IPS DF 6.9 (cell line): ENCODE results near the gene VPS4A.

ENCODE experiments used
- DNase-seq: peaks from one replicate; pipeline ENCODE4 v3.0.0-alpha.2; 2013; ENCODE audit warnings: low read depth, low spot score
- H3K27ac ChIP-seq: one replicate; pipeline ENCODE4 v1.5.1; 2013; ENCODE audit warnings: low read length, control low read depth
- H3K27me3 ChIP-seq: 2 replicates; pipeline ENCODE4 v1.6.1; 2013; ENCODE audit warnings: mild to moderate bottlenecking, low read length; ENCODE audit not compliant: control insufficient read depth, insufficient read depth
- H3K36me3 ChIP-seq: 2 replicates; pipeline ENCODE4 v1.6.1; 2013; ENCODE audit warnings: low read length; ENCODE audit not compliant: control insufficient read depth, insufficient read depth
- H3K4me1 ChIP-seq: 2 replicates; pipeline ENCODE4 v1.6.1; 2013; ENCODE audit warnings: low read length; ENCODE audit not compliant: control insufficient read depth, insufficient read depth
- H3K4me3 ChIP-seq: 2 replicates; pipeline ENCODE4 v1.5.1; 2013; ENCODE audit warnings: mild to moderate bottlenecking, low read length
- H3K9me3 ChIP-seq: 2 replicates; pipeline ENCODE4 v1.6.1; 2013; ENCODE audit warnings: low read length, inconsistent platforms; ENCODE audit not compliant: control insufficient read depth, insufficient read depth
- WGBS: extraction: QIAGEN DNeasy Blood & Tissue Kit; methylation state at CpG from one replicate; pipeline ENCODE4 v1.1.7; 2013; ENCODE audit warnings: mixed read lengths, missing lambda C conversion rate; ENCODE audit not compliant: insufficient read length, insufficient coverage; 5-methylcytosine and 5-hydroxymethylcytosine counted together

Gene VPS4A

GRCh38 chr16:69319381-69319780 lies 8.2 kb downstream of the VPS4A start:
- no peaks in the 10 kb centered on the region for H3K27me3 ChIP-seq
- no peaks in the 10 kb centered on the region for H3K4me1 ChIP-seq
- no CpG with 5 or more reads among the region's 9 CpGs for WGBS
- H3K27ac ChIP-seq: no peak overlapping the region
- H3K36me3 ChIP-seq: peaks cover 42% of the 10 kb centered on the region
- H3K9me3 ChIP-seq: no peaks in the 10 kb centered on the region
- DNase-seq: no peak
- no peak overlapping the region for H3K4me3 ChIP-seq

GRCh38 chr16:69319826-69320739 lies 8.9 kb downstream of the VPS4A start:
- Histone ChIP-seq H3K4me3 (no peak overlapping the region), H3K27ac (no peak overlapping the region), H3K9me3 (no peaks in the 10 kb centered on the region), H3K27me3 (no peaks in the 10 kb centered on the region), H3K4me1 (no peaks in the 10 kb centered on the region), H3K36me3 (peaks cover 45% of the 10 kb centered on the region)
- no peak for DNase-seq
- no CpG with 5 or more reads among the region's 30 CpGs for WGBS

- H3K4me3 ChIP-seq: no peak overlapping the region
- no CpG with 5 or more reads among the region's 13 CpGs for WGBS
- no peaks in the 10 kb centered on the region for H3K9me3 ChIP-seq
- H3K36me3 ChIP-seq: peaks cover 45% of the 10 kb centered on the region
- H3K4me1 ChIP-seq: no peaks in the 10 kb centered on the region
- H3K27ac ChIP-seq: no peak overlapping the region
- H3K27me3 ChIP-seq: no peaks in the 10 kb centered on the region
- no peak for DNase-seq
Observed at GRCh38 chr16:69320740-69321073, 9.6 kb downstream of the VPS4A start.

GRCh38 chr16:69321080-69321479 lies 9.9 kb downstream of the VPS4A start:
- Histone ChIP-seq H3K4me1 (no peaks in the 10 kb centered on the region), H3K27ac (no peak overlapping the region)
- WGBS: no CpG with 5 or more reads among the region's 22 CpGs

GRCh38 chr16:69322343-69322742 lies 11.2 kb downstream of the VPS4A start:
- Histone ChIP-seq H3K36me3 (peaks cover 41% of the 10 kb centered on the region), H3K27ac (no peak overlapping the region), H3K4me3 (no peak overlapping the region), H3K9me3 (no peaks in the 10 kb centered on the region), H3K27me3 (no peaks in the 10 kb centered on the region), H3K4me1 (no peaks in the 10 kb centered on the region)
- DNase-seq: no peak
- WGBS: no CpG with 5 or more reads among the region's 7 CpGs

More at GRCh38 chr16:69321080-69321479, 9.9 kb downstream of the VPS4A start:
- DNase-seq: no peak
- Histone ChIP-seq H3K27me3 (no peaks in the 10 kb centered on the region), H3K4me3 (no peak overlapping the region), H3K9me3 (no peaks in the 10 kb centered on the region), H3K36me3 (peaks cover 47% of the 10 kb centered on the region)

- DNase-seq: no peak
- Histone ChIP-seq H3K27ac (no peak overlapping the region), H3K4me1 (no peaks in the 10 kb centered on the region), H3K27me3 (no peaks in the 10 kb centered on the region), H3K4me3 (no peak overlapping the region), H3K36me3 (peaks cover 41% of the 10 kb centered on the region), H3K9me3 (no peaks in the 10 kb centered on the region)
- WGBS: no CpG with 5 or more reads among the region's 14 CpGs
Observed at GRCh38 chr16:69323415-69323814, 12.3 kb downstream of the VPS4A start.

GRCh38 chr16:69324013-69324531 lies 12.9 kb downstream of the VPS4A start:
- no peaks in the 10 kb centered on the region for H3K4me1 ChIP-seq
- H3K27ac ChIP-seq: no peak overlapping the region
- H3K27me3 ChIP-seq: no peaks in the 10 kb centered on the region
- DNase-seq: no peak
- no CpG with 5 or more reads among the region's 8 CpGs for WGBS
- peaks cover 37% of the 10 kb centered on the region for H3K36me3 ChIP-seq
- no peaks in the 10 kb centered on the region for H3K9me3 ChIP-seq
- H3K4me3 ChIP-seq: no peak overlapping the region

GRCh38 chr16:69324585-69325253 lies 13.6 kb downstream of the VPS4A start:
- H3K27me3 ChIP-seq: no peaks in the 10 kb centered on the region
- no peak overlapping the region for H3K27ac ChIP-seq
- no CpG with 5 or more reads among the region's 10 CpGs for WGBS
- peaks cover 31% of the 10 kb centered on the region for H3K36me3 ChIP-seq
- no peaks in the 10 kb centered on the region for H3K9me3 ChIP-seq
- no peak for DNase-seq
- no peak overlapping the region for H3K4me3 ChIP-seq
- H3K4me1 ChIP-seq: no peaks in the 10 kb centered on the region

GRCh38 chr16:69325784-69326171 lies 14.6 kb downstream of the VPS4A start:
- H3K4me3 ChIP-seq: no peak overlapping the region
- no peaks in the 10 kb centered on the region for H3K4me1 ChIP-seq
- H3K27me3 ChIP-seq: no peaks in the 10 kb centered on the region
- H3K9me3 ChIP-seq: no peaks in the 10 kb centered on the region
- WGBS: no CpG with 5 or more reads among the region's 6 CpGs
- DNase-seq: no peak
- H3K36me3 ChIP-seq: peaks cover 24% of the 10 kb centered on the region
- no peak overlapping the region for H3K27ac ChIP-seq

- no peaks in the 10 kb centered on the region for H3K4me1 ChIP-seq
- WGBS: no CpG with 5 or more reads among the region's 7 CpGs
- H3K27ac ChIP-seq: no peak overlapping the region
- no peaks in the 10 kb centered on the region for H3K27me3 ChIP-seq
- no peak for DNase-seq
- H3K4me3 ChIP-seq: no peak overlapping the region
- peaks cover 18% of the 10 kb centered on the region for H3K36me3 ChIP-seq
- no peaks in the 10 kb centered on the region for H3K9me3 ChIP-seq
Observed at GRCh38 chr16:69326172-69326873, 15.2 kb downstream of the VPS4A start.
